ENCODE measurements around the gene TRA2A. TPM values are rescaled to one million over a fixed set of nuclear protein-coding genes. Genes with fewer than 3 reads are reported as not detected.

TRA2A gene
- total and polyA plus RNA-seq, 2 of the 13 experiments (the other 11 are each of a cell fraction or from before 2014, with no cell fraction given) = 39.1 to 41.6 TPM

DNA sequence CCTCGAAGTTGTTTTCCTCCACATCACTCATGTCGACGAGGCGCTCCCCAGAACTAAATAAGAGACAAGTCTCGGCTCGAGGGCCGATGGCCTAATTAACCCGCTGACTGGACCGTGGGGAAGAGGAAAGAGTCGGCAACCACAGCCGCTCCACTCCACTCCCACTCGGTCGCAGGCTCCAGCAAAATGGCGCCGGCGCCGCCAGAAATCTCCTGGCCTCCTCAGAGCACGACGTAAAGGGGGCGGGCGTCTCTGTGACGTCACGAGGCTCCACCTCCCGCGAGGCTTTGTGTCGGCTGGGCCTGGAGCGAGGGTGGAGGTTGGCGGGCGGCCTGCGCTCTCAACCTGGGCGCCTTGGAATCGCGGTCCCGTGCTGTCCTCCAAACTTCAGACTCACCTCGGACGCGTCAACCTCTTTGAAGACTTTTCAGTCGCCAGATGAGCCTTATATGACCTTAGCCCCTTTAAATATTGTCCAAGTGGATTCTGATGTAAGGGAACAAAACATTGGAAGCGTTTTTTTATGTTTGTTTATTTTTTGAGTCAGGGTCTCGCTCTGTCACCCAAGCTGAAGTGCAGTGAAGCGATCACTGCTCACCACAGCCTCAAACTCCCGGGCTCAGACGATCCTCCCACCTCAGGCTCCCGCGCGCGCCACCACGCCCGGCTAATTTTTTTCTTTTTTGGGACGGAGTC is at the start of gene TRA2A (continued):
- TF ChIP-seq, protein P1, sequence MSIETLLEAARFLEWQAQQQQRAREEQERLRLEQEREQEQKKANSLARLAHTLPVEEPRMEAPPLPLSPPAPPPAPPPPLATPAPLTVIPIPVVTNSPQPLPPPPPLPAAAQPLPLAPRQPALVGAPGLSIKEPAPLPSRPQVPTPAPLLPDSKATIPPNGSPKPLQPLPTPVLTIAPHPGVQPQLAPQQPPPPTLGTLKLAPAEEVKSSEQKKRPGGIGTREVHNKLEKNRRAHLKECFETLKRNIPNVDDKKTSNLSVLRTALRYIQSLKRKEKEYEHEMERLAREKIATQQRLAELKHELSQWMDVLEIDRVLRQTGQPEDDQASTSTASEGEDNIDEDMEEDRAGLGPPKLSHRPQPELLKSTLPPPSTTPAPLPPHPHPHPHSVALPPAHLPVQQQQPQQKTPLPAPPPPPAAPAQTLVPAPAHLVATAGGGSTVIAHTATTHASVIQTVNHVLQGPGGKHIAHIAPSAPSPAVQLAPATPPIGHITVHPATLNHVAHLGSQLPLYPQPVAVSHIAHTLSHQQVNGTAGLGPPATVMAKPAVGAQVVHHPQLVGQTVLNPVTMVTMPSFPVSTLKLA (IDR thresholded peaks at IDR 0.05) = no peak
- TF ChIP-seq, protein P2, sequence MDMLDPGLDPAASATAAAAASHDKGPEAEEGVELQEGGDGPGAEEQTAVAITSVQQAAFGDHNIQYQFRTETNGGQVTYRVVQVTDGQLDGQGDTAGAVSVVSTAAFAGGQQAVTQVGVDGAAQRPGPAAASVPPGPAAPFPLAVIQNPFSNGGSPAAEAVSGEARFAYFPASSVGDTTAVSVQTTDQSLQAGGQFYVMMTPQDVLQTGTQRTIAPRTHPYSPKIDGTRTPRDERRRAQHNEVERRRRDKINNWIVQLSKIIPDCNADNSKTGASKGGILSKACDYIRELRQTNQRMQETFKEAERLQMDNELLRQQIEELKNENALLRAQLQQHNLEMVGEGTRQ (IDR thresholded peaks at IDR 0.05; ENCODE audit: low read depth, low read length) = no peak
- TF ChIP-seq, protein P2 (CRISPR knock-in tag; IDR thresholded peaks at IDR 0.05; ENCODE audit: borderline replicate concordance) = no peak
- TF ChIP-seq DR1 (CRISPR knock-in tag; IDR thresholded peaks at IDR 0.05) (peak; percentile 92), FOXP1 (IDR thresholded peaks at IDR 0.05) (no peak), FOXP1 (CRISPR knock-in tag; IDR thresholded peaks at IDR 0.05) (no peak), STAG1 (CRISPR knock-in tag; IDR thresholded peaks at IDR 0.05) (no peak), ZNF562 (CRISPR knock-in tag; IDR thresholded peaks at IDR 0.05; ENCODE audit: borderline replicate concordance) (no peak), SRSF4 (IDR thresholded peaks at IDR 0.05; ENCODE audit: low read depth, low read length, poor library complexity, severe bottlenecking) (no peak), KLF12 (CRISPR knock-in tag; IDR thresholded peaks at IDR 0.05; ENCODE audit: borderline replicate concordance) (no peak), HOXA9 (CRISPR knock-in tag; IDR thresholded peaks at IDR 0.05; ENCODE audit: borderline replicate concordance) (peak; percentile 76; the same call in 1 of the 2 replicates), ZNF549 (CRISPR knock-in tag; IDR thresholded peaks at IDR 0.05) (no peak), ZNF749 (CRISPR knock-in tag; IDR thresholded peaks at IDR 0.05; ENCODE audit: borderline replicate concordance) (peak; percentile 93; the same call in 1 of the 2 replicates), MAZ (IDR thresholded peaks at IDR 0.05; ENCODE audit: borderline replicate concordance, low read depth, low read length) (no peak), MAZ (CRISPR knock-in tag; IDR thresholded peaks at IDR 0.05; ENCODE audit: low read depth) (peak; percentile 55; the same call in 1 of the 2 replicates), ZNF577 (CRISPR knock-in tag; IDR thresholded peaks at IDR 0.05; ENCODE audit: borderline replicate concordance, low read depth) (no peak)
- TF ChIP-seq, protein P3, sequence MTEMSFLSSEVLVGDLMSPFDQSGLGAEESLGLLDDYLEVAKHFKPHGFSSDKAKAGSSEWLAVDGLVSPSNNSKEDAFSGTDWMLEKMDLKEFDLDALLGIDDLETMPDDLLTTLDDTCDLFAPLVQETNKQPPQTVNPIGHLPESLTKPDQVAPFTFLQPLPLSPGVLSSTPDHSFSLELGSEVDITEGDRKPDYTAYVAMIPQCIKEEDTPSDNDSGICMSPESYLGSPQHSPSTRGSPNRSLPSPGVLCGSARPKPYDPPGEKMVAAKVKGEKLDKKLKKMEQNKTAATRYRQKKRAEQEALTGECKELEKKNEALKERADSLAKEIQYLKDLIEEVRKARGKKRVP (CRISPR knock-in tag; IDR thresholded peaks at IDR 0.05) = peak in 1 of 2 experiments; percentile 67; a peak in 1 of 4 replicates
- TF ChIP-seq, protein P4, sequence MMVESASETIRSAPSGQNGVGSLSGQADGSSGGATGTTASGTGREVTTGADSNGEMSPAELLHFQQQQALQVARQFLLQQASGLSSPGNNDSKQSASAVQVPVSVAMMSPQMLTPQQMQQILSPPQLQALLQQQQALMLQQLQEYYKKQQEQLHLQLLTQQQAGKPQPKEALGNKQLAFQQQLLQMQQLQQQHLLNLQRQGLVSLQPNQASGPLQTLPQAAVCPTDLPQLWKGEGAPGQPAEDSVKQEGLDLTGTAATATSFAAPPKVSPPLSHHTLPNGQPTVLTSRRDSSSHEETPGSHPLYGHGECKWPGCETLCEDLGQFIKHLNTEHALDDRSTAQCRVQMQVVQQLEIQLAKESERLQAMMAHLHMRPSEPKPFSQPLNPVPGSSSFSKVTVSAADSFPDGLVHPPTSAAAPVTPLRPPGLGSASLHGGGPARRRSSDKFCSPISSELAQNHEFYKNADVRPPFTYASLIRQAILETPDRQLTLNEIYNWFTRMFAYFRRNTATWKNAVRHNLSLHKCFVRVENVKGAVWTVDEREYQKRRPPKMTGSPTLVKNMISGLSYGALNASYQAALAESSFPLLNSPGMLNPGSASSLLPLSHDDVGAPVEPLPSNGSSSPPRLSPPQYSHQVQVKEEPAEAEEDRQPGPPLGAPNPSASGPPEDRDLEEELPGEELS (CRISPR knock-in tag; IDR thresholded peaks at IDR 0.05) = 0 out of 2 replicates have a peak, but pooled peaks have one; percentile 28
- TF ChIP-seq, protein P5, sequence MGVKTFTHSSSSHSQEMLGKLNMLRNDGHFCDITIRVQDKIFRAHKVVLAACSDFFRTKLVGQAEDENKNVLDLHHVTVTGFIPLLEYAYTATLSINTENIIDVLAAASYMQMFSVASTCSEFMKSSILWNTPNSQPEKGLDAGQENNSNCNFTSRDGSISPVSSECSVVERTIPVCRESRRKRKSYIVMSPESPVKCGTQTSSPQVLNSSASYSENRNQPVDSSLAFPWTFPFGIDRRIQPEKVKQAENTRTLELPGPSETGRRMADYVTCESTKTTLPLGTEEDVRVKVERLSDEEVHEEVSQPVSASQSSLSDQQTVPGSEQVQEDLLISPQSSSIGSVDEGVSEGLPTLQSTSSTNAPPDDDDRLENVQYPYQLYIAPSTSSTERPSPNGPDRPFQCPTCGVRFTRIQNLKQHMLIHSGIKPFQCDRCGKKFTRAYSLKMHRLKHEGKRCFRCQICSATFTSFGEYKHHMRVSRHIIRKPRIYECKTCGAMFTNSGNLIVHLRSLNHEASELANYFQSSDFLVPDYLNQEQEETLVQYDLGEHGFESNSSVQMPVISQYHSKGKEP (CRISPR knock-in tag; IDR thresholded peaks at IDR 0.05) = no peak; the same call in 1 of the 2 replicates

Measured in HepG2 (cell line).